ACHN (cell line): ENCODE results near the gene PTBP2.

Experiments used
- DNase-seq: peaks from one replicate; pipeline ENCODE4 v3.0.0-alpha.2; 2015
- in situ Hi-C: cut with HindIII; loops from 2 replicates; pipeline ENCODE4 v1.10.0; 2017; ENCODE audit warnings: low sequenced_read_pairs, low pct_ligation_motif_present, low pct_unique_long_range_greater_than_20kb

Gene PTBP2

GRCh38 chr1:96721416-96722160 is at the start of gene PTBP2:
PTBP2 (plus strand) TSS chr1:96721784; CDS start chr1:96721865, 81 bp downstream.
- peak; percentile 82 for DNase-seq
- in situ Hi-C loops = no loop called here

GRCh38 chr1:96674915-96675314 is 46.7 kb upstream of the PTBP2 start:
- DNase-seq = no peak

GRCh38 chr1:96682056-96682455 is 39.5 kb upstream of the PTBP2 start:
- no peak for DNase-seq
- in situ Hi-C loops = no loop called here

More at GRCh38 chr1:96674915-96675314, 46.7 kb upstream of the PTBP2 start:
- in situ Hi-C loops = no loop called here

- in situ Hi-C loops = no loop called here
- no peak for DNase-seq
Measured at GRCh38 chr1:96683931-96684330, 37.7 kb upstream of the PTBP2 start.

GRCh38 chr1:96684744-96685143 is 36.8 kb upstream of the PTBP2 start:
- in situ Hi-C loops = no loop called here
- DNase-seq = no peak

DNA sequence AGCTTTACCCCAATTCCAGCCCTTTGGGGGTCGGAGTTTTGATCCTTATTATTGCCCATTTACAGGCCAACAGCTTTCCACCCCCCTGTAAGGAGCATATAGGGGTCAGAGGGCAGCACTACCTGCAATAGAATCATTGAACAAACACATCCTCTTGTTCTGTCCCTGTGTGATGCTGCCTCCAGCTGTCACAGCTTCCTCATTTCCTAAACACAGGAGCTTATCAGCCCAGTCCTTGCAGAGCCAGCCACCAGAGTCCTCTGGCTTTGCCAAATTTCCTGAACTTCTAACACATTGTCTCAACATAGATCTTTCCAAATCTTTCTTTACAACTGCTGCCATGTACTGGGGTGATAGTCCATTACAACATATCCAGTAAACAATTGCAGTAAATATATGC is 32.8 kb upstream of the PTBP2 start:
- DNase-seq = no peak
- in situ Hi-C loops = no loop called here

DNA sequence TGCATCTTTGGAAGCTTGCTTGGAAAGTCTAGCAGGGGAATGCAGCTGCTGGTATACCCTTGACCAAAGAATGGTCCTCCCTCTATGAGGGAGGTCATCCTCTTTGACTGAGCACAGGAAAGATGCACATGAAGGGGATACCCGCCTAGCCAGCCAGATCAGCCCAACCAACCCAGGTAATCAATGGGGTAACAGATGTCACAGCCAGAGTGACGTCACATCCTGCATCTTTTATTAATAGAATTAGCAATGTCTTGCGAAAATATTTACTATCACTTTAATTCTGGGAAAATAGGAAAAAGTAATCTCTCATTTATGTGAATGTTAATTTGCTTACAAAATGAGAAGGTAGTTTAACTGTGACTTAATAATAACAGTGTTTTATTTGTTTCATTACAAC is 25.6 kb upstream of the PTBP2 start:
- DNase-seq = no peak
- in situ Hi-C loops = no loop called here

GRCh38 chr1:96698342-96698983 is 23.1 kb upstream of the PTBP2 start:
- in situ Hi-C loops = no loop called here
- no peak for DNase-seq

DNA sequence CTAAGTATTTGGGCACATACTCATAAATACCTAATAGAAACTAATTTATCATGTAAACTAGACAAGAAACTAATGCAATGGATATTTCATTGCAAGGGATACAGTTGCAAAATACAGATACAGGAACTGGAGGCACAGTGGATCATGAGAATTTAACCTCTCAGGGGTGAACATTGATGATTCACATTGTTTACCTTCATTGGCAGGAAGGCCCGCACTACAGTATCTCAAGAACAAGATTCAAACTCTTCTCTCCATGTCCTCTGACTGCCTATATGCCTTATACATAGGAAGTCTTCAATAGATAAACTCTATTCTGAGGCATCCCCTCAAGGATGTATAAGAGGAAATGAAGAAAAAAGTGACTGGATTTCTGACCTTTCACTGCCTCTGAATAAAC is 18.4 kb upstream of the PTBP2 start:
- DNase-seq = no peak
- in situ Hi-C loops = no loop called here

DNA sequence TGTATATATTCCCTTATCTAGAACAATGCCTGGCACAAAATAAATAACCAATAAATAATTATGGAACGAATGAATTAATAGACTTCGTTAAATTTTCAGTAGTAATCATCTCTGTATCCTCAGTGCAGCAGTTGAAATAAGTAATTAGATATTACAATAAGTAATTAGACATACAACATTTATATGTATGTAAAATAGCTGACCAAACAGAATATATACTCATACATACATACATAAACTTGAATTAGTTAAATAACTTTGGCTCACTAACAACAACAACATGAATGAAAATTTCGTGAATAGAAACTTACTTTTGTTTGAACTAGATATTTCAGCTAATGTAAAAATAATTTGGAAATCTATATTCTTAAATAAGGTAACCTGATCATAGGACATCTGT is 14.6 kb upstream of the PTBP2 start:
- DNase-seq = no peak
- in situ Hi-C loops = no loop called here

- in situ Hi-C loops = no loop called here
- DNase-seq = no peak
Measured at GRCh38 chr1:96708482-96708881, 13.1 kb upstream of the PTBP2 start.

- in situ Hi-C loops = no loop called here
- peak; percentile 32 for DNase-seq
Measured at GRCh38 chr1:96710708-96711477, 10.7 kb upstream of the PTBP2 start.

- DNase-seq = no peak
- in situ Hi-C loops = no loop called here
Measured at GRCh38 chr1:96713649-96714048, 7.9 kb upstream of the PTBP2 start.

- no peak for DNase-seq
- in situ Hi-C loops = no loop called here
Measured at GRCh38 chr1:96714881-96715280, 6.7 kb upstream of the PTBP2 start.

GRCh38 chr1:96715482-96715881 is 6.1 kb upstream of the PTBP2 start:
- in situ Hi-C loops = no loop called here
- no peak for DNase-seq

- in situ Hi-C loops = no loop called here
- no peak for DNase-seq
Measured at GRCh38 chr1:96721053-96721415, 550 bp upstream of the PTBP2 start.

GRCh38 chr1:96722161-96722922 is 758 bp downstream of the PTBP2 start:
- in situ Hi-C loops = no loop called here
- peak; percentile 34 for DNase-seq

GRCh38 chr1:96722958-96723357 is 1.4 kb downstream of the PTBP2 start:
- in situ Hi-C loops = no loop called here
- no peak for DNase-seq

DNA sequence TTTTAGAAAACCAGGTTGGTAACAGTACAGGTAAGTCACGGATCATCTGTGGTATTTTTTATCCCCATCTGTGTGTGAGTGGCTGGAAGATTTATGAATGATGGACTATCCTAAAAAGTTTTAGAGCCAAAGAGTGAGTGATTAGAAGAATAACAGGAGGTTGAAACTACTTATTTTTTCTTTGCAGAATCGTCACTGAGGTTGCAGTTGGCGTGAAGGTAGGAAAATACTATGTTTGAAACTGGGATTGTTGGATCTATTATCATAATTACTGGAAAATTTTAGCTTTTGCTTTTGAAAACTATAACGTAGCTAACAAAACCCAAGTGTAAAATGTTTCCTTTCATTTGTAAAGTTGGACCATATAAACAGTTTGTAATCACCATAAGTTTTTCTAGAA is 1.8 kb downstream of the PTBP2 start:
- DNase-seq = no peak
- in situ Hi-C loops = no loop called here
